GM23338 (cell line): ENCODE results near the gene ALG9. TPM values are rescaled to one million over a fixed set of nuclear protein-coding genes. Genes with fewer than 3 reads are reported as not detected.

Source experiments
- ATAC-seq: fragments of 200-7000 bp; cut with Tn5 transposase; 3 replicates; pipeline ENCODE4 v1.9.1; 2020
- DNase-seq: peaks from one replicate; pipeline ENCODE4 v3.0.0-alpha.2; 2015; ENCODE audit warnings: low spot score
- H2AFZ ChIP-seq: fragments of 200-600 bp; sonication (generic); 2 replicates; pipeline ENCODE4 v1.8.0; 2016; ENCODE audit warnings: antibody characterized with exemption, mild to moderate bottlenecking, moderate library complexity
- H3F3A ChIP-seq: fragments of 200-600 bp; sonication (generic); replicated peaks from 2 replicates; pipeline ENCODE4 v1.8.0; 2017; ENCODE audit warnings: antibody characterized with exemption, mixed run types, low read depth
- H3K27ac ChIP-seq: fragments of 200-600 bp; sonication (generic); 2 replicates; pipeline ENCODE4 v1.6.1; 2016; ENCODE audit warnings: low read depth
- H3K27me3 ChIP-seq: fragments of 200-600 bp; sonication (generic); 2 replicates; pipeline ENCODE4 v1.8.0; 2016; ENCODE audit warnings: mild to moderate bottlenecking, mixed run types, moderate library complexity; ENCODE audit not compliant: insufficient read depth
- H3K36me3 ChIP-seq: fragments of 200-600 bp; sonication (generic); 2 replicates; pipeline ENCODE4 v1.8.0; 2016; ENCODE audit warnings: mild to moderate bottlenecking; ENCODE audit not compliant: insufficient read depth
- H3K4me1 ChIP-seq: fragments of 200-600 bp; sonication (generic); 2 replicates; pipeline ENCODE4 v1.8.0; 2016; ENCODE audit warnings: mild to moderate bottlenecking, moderate library complexity; ENCODE audit not compliant: insufficient read depth
- H3K4me2 ChIP-seq: fragments of 200-600 bp; sonication (generic); 2 replicates; pipeline ENCODE4 v1.7.1; 2017; ENCODE audit warnings: mixed run types
- H3K4me3 ChIP-seq: fragments of 200-600 bp; sonication (generic); 2 replicates; pipeline ENCODE4 v1.6.1; 2016; ENCODE audit warnings: mixed run types
- H3K79me2 ChIP-seq: fragments of 200-600 bp; sonication (generic); replicated peaks from 2 replicates; pipeline ENCODE4 v1.8.0; 2017; ENCODE audit warnings: mild to moderate bottlenecking; ENCODE audit not compliant: insufficient read depth
- H3K9me2 ChIP-seq: fragments of 200-600 bp; sonication (generic); 2 replicates; pipeline ENCODE4 v1.8.0; 2017; ENCODE audit not compliant: insufficient read depth
- H4K20me1 ChIP-seq: fragments of 200-600 bp; sonication (generic); replicated peaks from 2 replicates; pipeline ENCODE4 v1.8.0; 2017; ENCODE audit warnings: mild to moderate bottlenecking; ENCODE audit not compliant: insufficient read depth
- H3K27ac Mint-ChIP-seq: 2 replicates; pipeline ENCODE4 v1.8.0; 2020; ENCODE audit warnings: inconsistent platforms, mild to moderate bottlenecking, moderate library complexity, mixed read lengths
- H3K27me3 Mint-ChIP-seq: 3 replicates; pipeline ENCODE4 v1.8.0; 2022; ENCODE audit warnings: low read depth, mild to moderate bottlenecking, moderate library complexity, mixed read lengths, inconsistent platforms; ENCODE audit not compliant: insufficient read depth, poor library complexity
- H3K36me3 Mint-ChIP-seq: 3 replicates; pipeline ENCODE4 v1.8.0; 2021; ENCODE audit warnings: low read depth, mild to moderate bottlenecking, inconsistent platforms, moderate library complexity, mixed read lengths
- H3K4me1 Mint-ChIP-seq: 3 replicates; pipeline ENCODE4 v1.8.0; 2020; ENCODE audit warnings: mild to moderate bottlenecking, inconsistent platforms, mixed read lengths
- H3K4me3 Mint-ChIP-seq: 3 replicates; pipeline ENCODE4 v1.8.0; 2021; ENCODE audit warnings: moderate library complexity, mild to moderate bottlenecking, inconsistent platforms, mixed read lengths
- H3K9me3 Mint-ChIP-seq: 3 replicates; pipeline ENCODE4 v1.8.0; 2020; ENCODE audit warnings: moderate library complexity, mild to moderate bottlenecking, inconsistent platforms, mixed read lengths
- CREB1 ChIP-seq: fragments of 250-450 bp; sonication (Bioruptor Pico); IDR thresholded peaks from 2 replicates; pipeline ENCODE4 v1.5.0; 2020; ENCODE audit warnings: low read depth, mild to moderate bottlenecking, moderate library complexity
- EZH2 ChIP-seq: fragments of 200-600 bp; sonication (generic); IDR thresholded peaks from one replicate; pipeline ENCODE4 v1.8.0; 2017; ENCODE audit warnings: antibody characterized with exemption, mild to moderate bottlenecking, low read depth; ENCODE audit not compliant: unreplicated experiment
- EZH2phosphoT487 ChIP-seq: fragments of 200-600 bp; sonication (generic); IDR thresholded peaks from one replicate; pipeline ENCODE4 v1.8.1; 2018; ENCODE audit warnings: antibody characterized with exemption; ENCODE audit not compliant: unreplicated experiment
- JUNB ChIP-seq: IDR thresholded peaks from one replicate; pipeline ENCODE4 v1.6.1; 2016; ENCODE audit warnings: antibody characterized with exemption; ENCODE audit not compliant: unreplicated experiment
- NANOG ChIP-seq: IDR thresholded peaks from 2 replicates; pipeline ENCODE4 v1.6.1; 2016; ENCODE audit warnings: antibody characterized with exemption, borderline replicate concordance
- POLR2AphosphoS5 ChIP-seq: IDR thresholded peaks from 2 replicates; pipeline ENCODE4 v1.6.1; 2016; ENCODE audit warnings: antibody characterized with exemption, low read depth
- STAT1 ChIP-seq: IDR thresholded peaks from one replicate; pipeline ENCODE4 v1.6.1; 2016; ENCODE audit warnings: antibody characterized with exemption; ENCODE audit not compliant: unreplicated experiment
- ZNF114 ChIP-seq: fragments of 250-450 bp; sonication (Bioruptor Pico); IDR thresholded peaks from 2 replicates; pipeline ENCODE4 v1.5.0; 2020; ENCODE audit warnings: mild to moderate bottlenecking, moderate library complexity
- ZNF331 ChIP-seq: fragments of 250-450 bp; sonication (Bioruptor Pico); IDR thresholded peaks from 2 replicates; pipeline ENCODE4 v1.5.0; 2020; ENCODE audit warnings: low read depth, mild to moderate bottlenecking, moderate library complexity
- polyA plus RNA-seq: library from polyadenylated mRNA; unstranded; fragments of >200 nt; fragmentation: Nextera tagmentation; extraction: Ambion mirVana; gene quantifications from 2 replicates; pipeline ENCODE4 v1.2.1, GENCODE V29; 2016
- total RNA-seq: library from RNA; depleted of rRNA; stranded (reverse); fragments of >200 nt; shearing (Covaris generic); gene quantifications from 2 replicates; pipeline ENCODE4 v1.2.3, GENCODE V29; 2014
- TF ChIP-seq, protein P1 (sequence below): IDR thresholded peaks from 2 replicates; pipeline ENCODE4 v1.6.1; 2016; ENCODE audit warnings: antibody characterized with exemption
- TF ChIP-seq, protein P2 (sequence below): fragments of 250-450 bp; sonication (Bioruptor Pico); IDR thresholded peaks from 2 replicates; pipeline ENCODE4 v1.5.0; 2020; ENCODE audit warnings: mild to moderate bottlenecking, moderate library complexity
- TF ChIP-seq, protein P3 (sequence below): IDR thresholded peaks from one replicate; pipeline ENCODE4 v1.6.1; 2018; ENCODE audit warnings: antibody characterized with exemption; ENCODE audit not compliant: unreplicated experiment
- TF ChIP-seq, protein P4 (sequence below), 2 experiments: fragments of 200-600 bp in 1 of 2; sonication (generic) in 1 of 2; conservative IDR thresholded peaks; 2 replicates each; pipeline versions ENCODE4 v1.5.1 to v1.6.1; 2016 to 2017; ENCODE audit warnings: antibody characterized with exemption in 2 of 2, low read depth in 2 of 2, mild to moderate bottlenecking in 2 of 2, moderate library complexity in 1 of 2

Gene ALG9
- total and polyA plus RNA-seq, 2 experiments from 2014 or later = 25.4 to 31.1 TPM

DNA sequence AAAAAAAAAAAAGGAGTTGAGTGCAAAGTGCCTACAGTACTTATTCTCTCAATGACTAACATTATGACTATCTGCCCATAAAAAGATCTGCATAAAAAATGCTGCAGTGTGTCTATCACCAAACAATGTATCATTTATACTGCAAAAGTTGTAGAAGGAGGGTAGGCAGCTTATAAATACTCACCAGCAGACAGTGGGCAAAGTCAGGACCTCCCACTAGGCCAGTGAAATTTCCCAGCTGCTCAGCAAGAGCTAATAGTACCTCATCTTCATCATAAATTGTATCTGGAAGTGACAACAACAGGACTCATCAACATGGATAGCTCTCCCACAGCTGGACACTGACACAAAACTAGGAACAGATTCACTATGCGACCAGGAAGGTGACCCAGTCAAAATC, 106.8 kb downstream of the ALG9 start:
- Mint-ChIP-seq H3K9me3 (no peaks in the 10 kb centered on the region), H3K4me1 (peaks cover 33% of the 10 kb centered on the region), H3K4me3 (peak overlapping the region; percentile 100), H3K27ac (no peak overlapping the region), H3K36me3 (peaks cover 57% of the 10 kb centered on the region), H3K27me3 (peaks cover 2% of the 10 kb centered on the region)
- no peaks in the 10 kb centered on the region for H3K9me2 ChIP-seq
- peak overlapping the region; percentile 75 for H3K4me2 ChIP-seq
- H3K36me3 ChIP-seq = peaks cover 47% of the 10 kb centered on the region
- peaks cover 10% of the 10 kb centered on the region; the same call in 1 of the 2 replicates for H3F3A ChIP-seq
- peaks cover 24% of the 10 kb centered on the region for H4K20me1 ChIP-seq
- peak overlapping the region; percentile 95 for H3K4me3 ChIP-seq
- H3K27ac ChIP-seq = no peak overlapping the region
- peaks cover 25% of the 10 kb centered on the region for H3K4me1 ChIP-seq
- H3K27me3 ChIP-seq = no peaks in the 10 kb centered on the region
- no peak for DNase-seq
- H2AFZ ChIP-seq = no peak overlapping the region
- H3K79me2 ChIP-seq = peaks cover 41% of the 10 kb centered on the region
- no peak for ATAC-seq
- no peak for TF ChIP-seq ZNF114 (CRISPR knock-in tag)
- no peak for TF ChIP-seq ZNF331 (CRISPR knock-in tag)
- TF ChIP-seq STAT1 = no peak
- no peak for TF ChIP-seq NANOG
- no peak for TF ChIP-seq CREB1 (CRISPR knock-in tag)
- TF ChIP-seq, protein P1, sequence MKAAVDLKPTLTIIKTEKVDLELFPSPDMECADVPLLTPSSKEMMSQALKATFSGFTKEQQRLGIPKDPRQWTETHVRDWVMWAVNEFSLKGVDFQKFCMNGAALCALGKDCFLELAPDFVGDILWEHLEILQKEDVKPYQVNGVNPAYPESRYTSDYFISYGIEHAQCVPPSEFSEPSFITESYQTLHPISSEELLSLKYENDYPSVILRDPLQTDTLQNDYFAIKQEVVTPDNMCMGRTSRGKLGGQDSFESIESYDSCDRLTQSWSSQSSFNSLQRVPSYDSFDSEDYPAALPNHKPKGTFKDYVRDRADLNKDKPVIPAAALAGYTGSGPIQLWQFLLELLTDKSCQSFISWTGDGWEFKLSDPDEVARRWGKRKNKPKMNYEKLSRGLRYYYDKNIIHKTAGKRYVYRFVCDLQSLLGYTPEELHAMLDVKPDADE = no peak
- TF ChIP-seq, protein P2, sequence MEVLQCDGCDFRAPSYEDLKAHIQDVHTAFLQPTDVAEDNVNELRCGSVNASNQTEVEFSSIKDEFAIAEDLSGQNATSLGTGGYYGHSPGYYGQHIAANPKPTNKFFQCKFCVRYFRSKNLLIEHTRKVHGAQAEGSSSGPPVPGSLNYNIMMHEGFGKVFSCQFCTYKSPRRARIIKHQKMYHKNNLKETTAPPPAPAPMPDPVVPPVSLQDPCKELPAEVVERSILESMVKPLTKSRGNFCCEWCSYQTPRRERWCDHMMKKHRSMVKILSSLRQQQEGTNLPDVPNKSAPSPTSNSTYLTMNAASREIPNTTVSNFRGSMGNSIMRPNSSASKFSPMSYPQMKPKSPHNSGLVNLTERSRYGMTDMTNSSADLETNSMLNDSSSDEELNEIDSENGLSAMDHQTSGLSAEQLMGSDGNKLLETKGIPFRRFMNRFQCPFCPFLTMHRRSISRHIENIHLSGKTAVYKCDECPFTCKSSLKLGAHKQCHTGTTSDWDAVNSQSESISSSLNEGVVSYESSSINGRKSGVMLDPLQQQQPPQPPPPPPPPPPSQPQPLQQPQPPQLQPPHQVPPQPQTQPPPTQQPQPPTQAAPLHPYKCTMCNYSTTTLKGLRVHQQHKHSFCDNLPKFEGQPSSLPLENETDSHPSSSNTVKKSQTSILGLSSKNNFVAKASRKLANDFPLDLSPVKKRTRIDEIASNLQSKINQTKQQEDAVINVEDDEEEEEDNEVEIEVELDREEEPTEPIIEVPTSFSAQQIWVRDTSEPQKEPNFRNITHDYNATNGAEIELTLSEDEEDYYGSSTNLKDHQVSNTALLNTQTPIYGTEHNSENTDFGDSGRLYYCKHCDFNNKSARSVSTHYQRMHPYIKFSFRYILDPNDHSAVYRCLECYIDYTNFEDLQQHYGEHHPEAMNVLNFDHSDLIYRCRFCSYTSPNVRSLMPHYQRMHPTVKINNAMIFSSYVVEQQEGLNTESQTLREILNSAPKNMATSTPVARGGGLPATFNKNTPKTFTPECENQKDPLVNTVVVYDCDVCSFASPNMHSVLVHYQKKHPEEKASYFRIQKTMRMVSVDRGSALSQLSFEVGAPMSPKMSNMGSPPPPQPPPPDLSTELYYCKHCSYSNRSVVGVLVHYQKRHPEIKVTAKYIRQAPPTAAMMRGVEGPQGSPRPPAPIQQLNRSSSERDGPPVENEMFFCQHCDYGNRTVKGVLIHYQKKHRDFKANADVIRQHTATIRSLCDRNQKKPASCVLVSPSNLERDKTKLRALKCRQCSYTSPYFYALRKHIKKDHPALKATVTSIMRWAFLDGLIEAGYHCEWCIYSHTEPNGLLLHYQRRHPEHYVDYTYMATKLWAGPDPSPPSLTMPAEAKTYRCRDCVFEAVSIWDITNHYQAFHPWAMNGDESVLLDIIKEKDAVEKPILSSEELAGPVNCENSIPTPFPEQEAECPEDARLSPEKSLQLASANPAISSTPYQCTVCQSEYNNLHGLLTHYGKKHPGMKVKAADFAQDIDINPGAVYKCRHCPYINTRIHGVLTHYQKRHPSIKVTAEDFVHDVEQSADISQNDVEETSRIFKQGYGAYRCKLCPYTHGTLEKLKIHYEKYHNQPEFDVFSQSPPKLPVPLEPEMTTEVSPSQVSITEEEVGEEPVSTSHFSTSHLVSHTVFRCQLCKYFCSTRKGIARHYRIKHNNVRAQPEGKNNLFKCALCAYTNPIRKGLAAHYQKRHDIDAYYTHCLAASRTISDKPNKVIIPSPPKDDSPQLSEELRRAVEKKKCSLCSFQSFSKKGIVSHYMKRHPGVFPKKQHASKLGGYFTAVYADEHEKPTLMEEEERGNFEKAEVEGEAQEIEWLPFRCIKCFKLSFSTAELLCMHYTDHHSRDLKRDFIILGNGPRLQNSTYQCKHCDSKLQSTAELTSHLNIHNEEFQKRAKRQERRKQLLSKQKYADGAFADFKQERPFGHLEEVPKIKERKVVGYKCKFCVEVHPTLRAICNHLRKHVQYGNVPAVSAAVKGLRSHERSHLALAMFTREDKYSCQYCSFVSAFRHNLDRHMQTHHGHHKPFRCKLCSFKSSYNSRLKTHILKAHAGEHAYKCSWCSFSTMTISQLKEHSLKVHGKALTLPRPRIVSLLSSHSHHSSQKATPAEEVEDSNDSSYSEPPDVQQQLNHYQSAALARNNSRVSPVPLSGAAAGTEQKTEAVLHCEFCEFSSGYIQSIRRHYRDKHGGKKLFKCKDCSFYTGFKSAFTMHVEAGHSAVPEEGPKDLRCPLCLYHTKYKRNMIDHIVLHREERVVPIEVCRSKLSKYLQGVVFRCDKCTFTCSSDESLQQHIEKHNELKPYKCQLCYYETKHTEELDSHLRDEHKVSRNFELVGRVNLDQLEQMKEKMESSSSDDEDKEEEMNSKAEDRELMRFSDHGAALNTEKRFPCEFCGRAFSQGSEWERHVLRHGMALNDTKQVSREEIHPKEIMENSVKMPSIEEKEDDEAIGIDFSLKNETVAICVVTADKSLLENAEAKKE = no peak
- TF ChIP-seq, protein P3, sequence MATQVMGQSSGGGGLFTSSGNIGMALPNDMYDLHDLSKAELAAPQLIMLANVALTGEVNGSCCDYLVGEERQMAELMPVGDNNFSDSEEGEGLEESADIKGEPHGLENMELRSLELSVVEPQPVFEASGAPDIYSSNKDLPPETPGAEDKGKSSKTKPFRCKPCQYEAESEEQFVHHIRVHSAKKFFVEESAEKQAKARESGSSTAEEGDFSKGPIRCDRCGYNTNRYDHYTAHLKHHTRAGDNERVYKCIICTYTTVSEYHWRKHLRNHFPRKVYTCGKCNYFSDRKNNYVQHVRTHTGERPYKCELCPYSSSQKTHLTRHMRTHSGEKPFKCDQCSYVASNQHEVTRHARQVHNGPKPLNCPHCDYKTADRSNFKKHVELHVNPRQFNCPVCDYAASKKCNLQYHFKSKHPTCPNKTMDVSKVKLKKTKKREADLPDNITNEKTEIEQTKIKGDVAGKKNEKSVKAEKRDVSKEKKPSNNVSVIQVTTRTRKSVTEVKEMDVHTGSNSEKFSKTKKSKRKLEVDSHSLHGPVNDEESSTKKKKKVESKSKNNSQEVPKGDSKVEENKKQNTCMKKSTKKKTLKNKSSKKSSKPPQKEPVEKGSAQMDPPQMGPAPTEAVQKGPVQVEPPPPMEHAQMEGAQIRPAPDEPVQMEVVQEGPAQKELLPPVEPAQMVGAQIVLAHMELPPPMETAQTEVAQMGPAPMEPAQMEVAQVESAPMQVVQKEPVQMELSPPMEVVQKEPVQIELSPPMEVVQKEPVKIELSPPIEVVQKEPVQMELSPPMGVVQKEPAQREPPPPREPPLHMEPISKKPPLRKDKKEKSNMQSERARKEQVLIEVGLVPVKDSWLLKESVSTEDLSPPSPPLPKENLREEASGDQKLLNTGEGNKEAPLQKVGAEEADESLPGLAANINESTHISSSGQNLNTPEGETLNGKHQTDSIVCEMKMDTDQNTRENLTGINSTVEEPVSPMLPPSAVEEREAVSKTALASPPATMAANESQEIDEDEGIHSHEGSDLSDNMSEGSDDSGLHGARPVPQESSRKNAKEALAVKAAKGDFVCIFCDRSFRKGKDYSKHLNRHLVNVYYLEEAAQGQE = no peak
- no peak for TF ChIP-seq POLR2AphosphoS5
- no peak for TF ChIP-seq EZH2phosphoT487
- TF ChIP-seq, protein P4, sequence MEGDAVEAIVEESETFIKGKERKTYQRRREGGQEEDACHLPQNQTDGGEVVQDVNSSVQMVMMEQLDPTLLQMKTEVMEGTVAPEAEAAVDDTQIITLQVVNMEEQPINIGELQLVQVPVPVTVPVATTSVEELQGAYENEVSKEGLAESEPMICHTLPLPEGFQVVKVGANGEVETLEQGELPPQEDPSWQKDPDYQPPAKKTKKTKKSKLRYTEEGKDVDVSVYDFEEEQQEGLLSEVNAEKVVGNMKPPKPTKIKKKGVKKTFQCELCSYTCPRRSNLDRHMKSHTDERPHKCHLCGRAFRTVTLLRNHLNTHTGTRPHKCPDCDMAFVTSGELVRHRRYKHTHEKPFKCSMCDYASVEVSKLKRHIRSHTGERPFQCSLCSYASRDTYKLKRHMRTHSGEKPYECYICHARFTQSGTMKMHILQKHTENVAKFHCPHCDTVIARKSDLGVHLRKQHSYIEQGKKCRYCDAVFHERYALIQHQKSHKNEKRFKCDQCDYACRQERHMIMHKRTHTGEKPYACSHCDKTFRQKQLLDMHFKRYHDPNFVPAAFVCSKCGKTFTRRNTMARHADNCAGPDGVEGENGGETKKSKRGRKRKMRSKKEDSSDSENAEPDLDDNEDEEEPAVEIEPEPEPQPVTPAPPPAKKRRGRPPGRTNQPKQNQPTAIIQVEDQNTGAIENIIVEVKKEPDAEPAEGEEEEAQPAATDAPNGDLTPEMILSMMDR (conservative IDR thresholded peaks at IDR 0.05; ENCODE audit: low read depth in 2 of 2) = no peak
- no peak for TF ChIP-seq EZH2
- TF ChIP-seq JUNB = no peak
